ENCODE results near the gene CYFIP2.

DNA sequence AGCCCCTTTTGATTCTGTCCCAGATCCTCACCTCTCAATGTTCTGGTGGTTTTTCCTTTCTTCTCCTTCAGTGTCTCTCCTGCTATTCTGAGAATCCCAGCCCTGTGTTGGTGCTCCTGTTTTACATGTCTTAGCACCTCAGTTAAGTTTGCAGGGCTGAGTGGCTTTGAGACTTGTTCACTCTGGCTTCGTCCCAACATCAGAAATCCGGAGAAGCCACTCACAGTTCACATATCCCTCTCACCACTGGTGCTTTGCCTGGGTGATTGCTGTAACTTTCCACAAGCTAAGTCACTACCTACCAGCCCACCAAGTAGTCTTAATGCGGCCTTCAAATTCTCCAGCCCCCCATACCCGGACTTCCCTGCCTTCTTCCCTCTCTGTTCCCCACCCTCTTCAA, 40.2 kb downstream of the CYFIP2 start:
- TF ChIP-seq ZNF782 (CRISPR knock-in tag; IDR thresholded peaks at IDR 0.05; ENCODE audit: borderline replicate concordance) (no peak), HOXD1 (CRISPR knock-in tag; IDR thresholded peaks at IDR 0.05) (no peak), TBL1XR1 (IDR thresholded peaks at IDR 0.05; ENCODE audit: borderline replicate concordance, low read length, partially characterized antibody) (no peak), RAD21 (CRISPR knock-in tag; IDR thresholded peaks at IDR 0.05) (no peak)
- TF ChIP-seq, protein P1, sequence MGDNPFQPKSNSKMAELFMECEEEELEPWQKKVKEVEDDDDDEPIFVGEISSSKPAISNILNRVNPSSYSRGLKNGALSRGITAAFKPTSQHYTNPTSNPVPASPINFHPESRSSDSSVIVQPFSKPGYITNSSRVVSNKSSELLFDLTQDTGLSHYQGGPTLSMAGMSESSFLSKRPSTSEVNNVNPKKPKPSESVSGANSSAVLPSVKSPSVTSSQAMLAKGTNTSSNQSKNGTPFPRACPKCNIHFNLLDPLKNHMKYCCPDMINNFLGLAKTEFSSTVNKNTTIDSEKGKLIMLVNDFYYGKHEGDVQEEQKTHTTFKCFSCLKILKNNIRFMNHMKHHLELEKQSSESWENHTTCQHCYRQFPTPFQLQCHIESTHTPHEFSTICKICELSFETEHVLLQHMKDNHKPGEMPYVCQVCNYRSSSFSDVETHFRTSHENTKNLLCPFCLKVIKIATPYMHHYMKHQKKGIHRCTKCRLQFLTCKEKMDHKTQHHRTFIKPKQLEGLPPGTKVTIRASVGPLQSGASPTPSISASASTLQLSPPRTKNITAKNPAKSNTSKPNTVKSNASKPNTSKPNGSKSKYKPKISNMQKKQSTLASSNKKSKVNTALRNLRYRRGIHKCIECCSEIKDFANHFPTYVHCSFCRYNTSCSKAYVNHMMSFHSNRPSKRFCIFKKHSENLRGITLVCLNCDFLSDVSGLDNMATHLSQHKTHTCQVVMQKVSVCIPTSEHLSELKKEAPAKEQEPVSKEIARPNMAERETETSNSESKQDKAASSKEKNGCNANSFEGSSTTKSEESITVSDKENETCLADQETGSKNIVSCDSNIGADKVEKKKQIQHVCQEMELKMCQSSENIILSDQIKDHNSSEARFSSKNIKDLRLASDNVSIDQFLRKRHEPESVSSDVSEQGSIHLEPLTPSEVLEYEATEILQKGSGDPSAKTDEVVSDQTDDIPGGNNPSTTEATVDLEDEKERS (CRISPR knock-in tag; IDR thresholded peaks at IDR 0.05) = no peak
- TF ChIP-seq, protein P2, sequence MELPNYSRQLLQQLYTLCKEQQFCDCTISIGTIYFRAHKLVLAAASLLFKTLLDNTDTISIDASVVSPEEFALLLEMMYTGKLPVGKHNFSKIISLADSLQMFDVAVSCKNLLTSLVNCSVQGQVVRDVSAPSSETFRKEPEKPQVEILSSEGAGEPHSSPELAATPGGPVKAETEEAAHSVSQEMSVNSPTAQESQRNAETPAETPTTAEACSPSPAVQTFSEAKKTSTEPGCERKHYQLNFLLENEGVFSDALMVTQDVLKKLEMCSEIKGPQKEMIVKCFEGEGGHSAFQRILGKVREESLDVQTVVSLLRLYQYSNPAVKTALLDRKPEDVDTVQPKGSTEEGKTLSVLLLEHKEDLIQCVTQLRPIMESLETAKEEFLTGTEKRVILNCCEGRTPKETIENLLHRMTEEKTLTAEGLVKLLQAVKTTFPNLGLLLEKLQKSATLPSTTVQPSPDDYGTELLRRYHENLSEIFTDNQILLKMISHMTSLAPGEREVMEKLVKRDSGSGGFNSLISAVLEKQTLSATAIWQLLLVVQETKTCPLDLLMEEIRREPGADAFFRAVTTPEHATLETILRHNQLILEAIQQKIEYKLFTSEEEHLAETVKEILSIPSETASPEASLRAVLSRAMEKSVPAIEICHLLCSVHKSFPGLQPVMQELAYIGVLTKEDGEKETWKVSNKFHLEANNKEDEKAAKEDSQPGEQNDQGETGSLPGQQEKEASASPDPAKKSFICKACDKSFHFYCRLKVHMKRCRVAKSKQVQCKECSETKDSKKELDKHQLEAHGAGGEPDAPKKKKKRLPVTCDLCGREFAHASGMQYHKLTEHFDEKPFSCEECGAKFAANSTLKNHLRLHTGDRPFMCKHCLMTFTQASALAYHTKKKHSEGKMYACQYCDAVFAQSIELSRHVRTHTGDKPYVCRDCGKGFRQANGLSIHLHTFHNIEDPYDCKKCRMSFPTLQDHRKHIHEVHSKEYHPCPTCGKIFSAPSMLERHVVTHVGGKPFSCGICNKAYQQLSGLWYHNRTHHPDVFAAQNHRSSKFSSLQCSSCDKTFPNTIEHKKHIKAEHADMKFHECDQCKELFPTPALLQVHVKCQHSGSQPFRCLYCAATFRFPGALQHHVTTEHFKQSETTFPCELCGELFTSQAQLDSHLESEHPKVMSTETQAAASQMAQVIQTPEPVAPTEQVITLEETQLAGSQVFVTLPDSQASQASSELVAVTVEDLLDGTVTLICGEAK (IDR thresholded peaks at IDR 0.05) = no peak
- TF ChIP-seq, protein P2 (CRISPR knock-in tag; IDR thresholded peaks at IDR 0.05) = no peak
